H1 (cell line): ENCODE results near the gene MACROD2. TPM values are rescaled to one million over a fixed set of nuclear protein-coding genes. Genes with fewer than 3 reads are reported as not detected.

Experiments
- polyA plus RNA-seq, 7 experiments: library from polyadenylated mRNA; depleted of rRNA in 3 of 7; stranded (reverse) in 5 of 7; unstranded in 2 of 7; fragments of >200 nt in 5 of 7; fragments of 200-250 nt in 2 of 7; gene quantifications; 1 replicate in 5 of 7; 2 replicates in 1 of 7; 4 replicates in 1 of 7; pipeline versions ENCODE4 v1.2.1 to v1.2.3, GENCODE V29; 2011 to 2013; ENCODE audit warnings: missing spikeins in 2 of 7, mixed read lengths in 2 of 7
- total RNA-seq: library from RNA; stranded (reverse); fragmentation: NEBNext Ultra II Directional; extraction: Animal tissue kit (Norgen Biotek cat#: 25700); gene quantifications from 2 replicates; pipeline ENCODE4 v1.2.1, GENCODE V29; 2021
- TF ChIP-seq, protein P1 (sequence below): fragments of 300-600 bp; sonication (generic); IDR thresholded peaks from 2 replicates; pipeline ENCODE4 v1.7.1; 2012; ENCODE audit warnings: low read length, moderate library complexity, mild to moderate bottlenecking, inconsistent platforms; ENCODE audit not compliant: insufficient replicate concordance

Gene MACROD2
- total and polyA plus RNA-seq, 2 of the 8 experiments (the other 6 are each of a cell fraction or from before 2014, with no cell fraction given) = 0.70 to 3.9 TPM

DNA sequence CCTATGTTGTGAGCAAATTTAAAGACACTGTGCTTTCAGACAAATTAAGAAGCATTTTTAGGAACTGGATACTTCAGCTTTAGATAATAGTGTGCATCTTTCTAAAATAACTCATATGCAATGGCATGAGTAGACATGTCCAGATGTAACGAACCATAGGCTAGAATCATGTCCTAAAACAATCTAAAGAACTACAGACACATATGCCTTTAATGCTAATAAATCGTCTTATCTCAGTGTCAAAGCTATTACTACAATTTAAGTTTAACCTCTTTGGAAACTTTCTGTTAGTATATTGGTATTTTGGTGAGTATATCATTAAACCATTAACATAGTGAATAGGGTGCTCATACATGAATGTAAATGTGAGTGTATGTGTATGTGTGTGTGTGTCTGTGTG lies 1250.6 kb downstream of the MACROD2 start (continued):
- TF ChIP-seq, protein P1, sequence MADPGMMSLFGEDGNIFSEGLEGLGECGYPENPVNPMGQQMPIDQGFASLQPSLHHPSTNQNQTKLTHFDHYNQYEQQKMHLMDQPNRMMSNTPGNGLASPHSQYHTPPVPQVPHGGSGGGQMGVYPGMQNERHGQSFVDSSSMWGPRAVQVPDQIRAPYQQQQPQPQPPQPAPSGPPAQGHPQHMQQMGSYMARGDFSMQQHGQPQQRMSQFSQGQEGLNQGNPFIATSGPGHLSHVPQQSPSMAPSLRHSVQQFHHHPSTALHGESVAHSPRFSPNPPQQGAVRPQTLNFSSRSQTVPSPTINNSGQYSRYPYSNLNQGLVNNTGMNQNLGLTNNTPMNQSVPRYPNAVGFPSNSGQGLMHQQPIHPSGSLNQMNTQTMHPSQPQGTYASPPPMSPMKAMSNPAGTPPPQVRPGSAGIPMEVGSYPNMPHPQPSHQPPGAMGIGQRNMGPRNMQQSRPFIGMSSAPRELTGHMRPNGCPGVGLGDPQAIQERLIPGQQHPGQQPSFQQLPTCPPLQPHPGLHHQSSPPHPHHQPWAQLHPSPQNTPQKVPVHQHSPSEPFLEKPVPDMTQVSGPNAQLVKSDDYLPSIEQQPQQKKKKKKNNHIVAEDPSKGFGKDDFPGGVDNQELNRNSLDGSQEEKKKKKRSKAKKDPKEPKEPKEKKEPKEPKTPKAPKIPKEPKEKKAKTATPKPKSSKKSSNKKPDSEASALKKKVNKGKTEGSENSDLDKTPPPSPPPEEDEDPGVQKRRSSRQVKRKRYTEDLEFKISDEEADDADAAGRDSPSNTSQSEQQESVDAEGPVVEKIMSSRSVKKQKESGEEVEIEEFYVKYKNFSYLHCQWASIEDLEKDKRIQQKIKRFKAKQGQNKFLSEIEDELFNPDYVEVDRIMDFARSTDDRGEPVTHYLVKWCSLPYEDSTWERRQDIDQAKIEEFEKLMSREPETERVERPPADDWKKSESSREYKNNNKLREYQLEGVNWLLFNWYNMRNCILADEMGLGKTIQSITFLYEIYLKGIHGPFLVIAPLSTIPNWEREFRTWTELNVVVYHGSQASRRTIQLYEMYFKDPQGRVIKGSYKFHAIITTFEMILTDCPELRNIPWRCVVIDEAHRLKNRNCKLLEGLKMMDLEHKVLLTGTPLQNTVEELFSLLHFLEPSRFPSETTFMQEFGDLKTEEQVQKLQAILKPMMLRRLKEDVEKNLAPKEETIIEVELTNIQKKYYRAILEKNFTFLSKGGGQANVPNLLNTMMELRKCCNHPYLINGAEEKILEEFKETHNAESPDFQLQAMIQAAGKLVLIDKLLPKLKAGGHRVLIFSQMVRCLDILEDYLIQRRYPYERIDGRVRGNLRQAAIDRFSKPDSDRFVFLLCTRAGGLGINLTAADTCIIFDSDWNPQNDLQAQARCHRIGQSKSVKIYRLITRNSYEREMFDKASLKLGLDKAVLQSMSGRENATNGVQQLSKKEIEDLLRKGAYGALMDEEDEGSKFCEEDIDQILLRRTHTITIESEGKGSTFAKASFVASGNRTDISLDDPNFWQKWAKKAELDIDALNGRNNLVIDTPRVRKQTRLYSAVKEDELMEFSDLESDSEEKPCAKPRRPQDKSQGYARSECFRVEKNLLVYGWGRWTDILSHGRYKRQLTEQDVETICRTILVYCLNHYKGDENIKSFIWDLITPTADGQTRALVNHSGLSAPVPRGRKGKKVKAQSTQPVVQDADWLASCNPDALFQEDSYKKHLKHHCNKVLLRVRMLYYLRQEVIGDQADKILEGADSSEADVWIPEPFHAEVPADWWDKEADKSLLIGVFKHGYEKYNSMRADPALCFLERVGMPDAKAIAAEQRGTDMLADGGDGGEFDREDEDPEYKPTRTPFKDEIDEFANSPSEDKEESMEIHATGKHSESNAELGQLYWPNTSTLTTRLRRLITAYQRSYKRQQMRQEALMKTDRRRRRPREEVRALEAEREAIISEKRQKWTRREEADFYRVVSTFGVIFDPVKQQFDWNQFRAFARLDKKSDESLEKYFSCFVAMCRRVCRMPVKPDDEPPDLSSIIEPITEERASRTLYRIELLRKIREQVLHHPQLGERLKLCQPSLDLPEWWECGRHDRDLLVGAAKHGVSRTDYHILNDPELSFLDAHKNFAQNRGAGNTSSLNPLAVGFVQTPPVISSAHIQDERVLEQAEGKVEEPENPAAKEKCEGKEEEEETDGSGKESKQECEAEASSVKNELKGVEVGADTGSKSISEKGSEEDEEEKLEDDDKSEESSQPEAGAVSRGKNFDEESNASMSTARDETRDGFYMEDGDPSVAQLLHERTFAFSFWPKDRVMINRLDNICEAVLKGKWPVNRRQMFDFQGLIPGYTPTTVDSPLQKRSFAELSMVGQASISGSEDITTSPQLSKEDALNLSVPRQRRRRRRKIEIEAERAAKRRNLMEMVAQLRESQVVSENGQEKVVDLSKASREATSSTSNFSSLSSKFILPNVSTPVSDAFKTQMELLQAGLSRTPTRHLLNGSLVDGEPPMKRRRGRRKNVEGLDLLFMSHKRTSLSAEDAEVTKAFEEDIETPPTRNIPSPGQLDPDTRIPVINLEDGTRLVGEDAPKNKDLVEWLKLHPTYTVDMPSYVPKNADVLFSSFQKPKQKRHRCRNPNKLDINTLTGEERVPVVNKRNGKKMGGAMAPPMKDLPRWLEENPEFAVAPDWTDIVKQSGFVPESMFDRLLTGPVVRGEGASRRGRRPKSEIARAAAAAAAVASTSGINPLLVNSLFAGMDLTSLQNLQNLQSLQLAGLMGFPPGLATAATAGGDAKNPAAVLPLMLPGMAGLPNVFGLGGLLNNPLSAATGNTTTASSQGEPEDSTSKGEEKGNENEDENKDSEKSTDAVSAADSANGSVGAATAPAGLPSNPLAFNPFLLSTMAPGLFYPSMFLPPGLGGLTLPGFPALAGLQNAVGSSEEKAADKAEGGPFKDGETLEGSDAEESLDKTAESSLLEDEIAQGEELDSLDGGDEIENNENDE = no peak
- TF ChIP-seq, all 59 proteins: peak for 0
